ENCODE measurements around the gene FNDC3A.

FNDC3A gene

GRCh38 chr13:48975101-48975855 lies 434 bp upstream of the FNDC3A start:
- peak overlapping the region; percentile 99 for H3K27ac ChIP-seq (replicated peaks)
- peak in 1 of 2 experiments; percentile 70 for DNase-seq (ENCODE audit: low read depth in 1 of 2, low spot score in 1 of 2)
- no peaks in the 10 kb centered on the region for H3K27me3 ChIP-seq (ENCODE audit: insufficient read depth, poor library complexity, severe bottlenecking)
- peak overlapping the region; percentile 59 for H3K4me3 ChIP-seq (replicated peaks; ENCODE audit: insufficient read depth, low read length)
- no peak for TF ChIP-seq SPI1 (IDR thresholded peaks at IDR 0.05; ENCODE audit: borderline replicate concordance, low read depth)
- TF ChIP-seq POLR2AphosphoS5 (IDR thresholded peaks at IDR 0.05; ENCODE audit: low read depth): no peak; the same call in 1 of the 2 replicates
- TF ChIP-seq CTCF (IDR thresholded peaks at IDR 0.05; ENCODE audit: insufficient read depth, low read length): no peak
- peak; percentile 26; the same call in 1 of the 2 replicates for TF ChIP-seq GABPA (IDR thresholded peaks at IDR 0.05; ENCODE audit: low read depth)
- TF ChIP-seq REST (IDR thresholded peaks at IDR 0.05; ENCODE audit: insufficient replicate concordance, low read depth): no peak

- TF ChIP-seq GABPA (IDR thresholded peaks at IDR 0.05; ENCODE audit: low read depth): no peak
- no peak for TF ChIP-seq POLR2AphosphoS5 (IDR thresholded peaks at IDR 0.05; ENCODE audit: low read depth)
- TF ChIP-seq REST (IDR thresholded peaks at IDR 0.05; ENCODE audit: insufficient replicate concordance, low read depth): no peak
- TF ChIP-seq CTCF (IDR thresholded peaks at IDR 0.05; ENCODE audit: insufficient read depth, low read length): no peak
- TF ChIP-seq SPI1 (IDR thresholded peaks at IDR 0.05; ENCODE audit: borderline replicate concordance, low read depth): peak; percentile 56; the same call in 1 of the 2 replicates
- peak overlapping the region; percentile 99 for H3K27ac ChIP-seq (replicated peaks)
- peak overlapping the region; percentile 59 for H3K4me3 ChIP-seq (replicated peaks; ENCODE audit: insufficient read depth, low read length)
- peak in 1 of 2 experiments; percentile 34 for DNase-seq (ENCODE audit: low read depth in 1 of 2, low spot score in 1 of 2)
- H3K27me3 ChIP-seq (ENCODE audit: insufficient read depth, poor library complexity, severe bottlenecking): no peaks in the 10 kb centered on the region
Observed at GRCh38 chr13:48976576-48977285, 1.0 kb downstream of the FNDC3A start.

GRCh38 chr13:48977286-48977625 lies 1.5 kb downstream of the FNDC3A start:
- Histone ChIP-seq H3K27ac (replicated peaks) (peak overlapping the region; percentile 99), H3K27me3 (ENCODE audit: insufficient read depth, poor library complexity, severe bottlenecking) (no peaks in the 10 kb centered on the region), H3K4me3 (replicated peaks; ENCODE audit: insufficient read depth, low read length) (peak overlapping the region; percentile 59)
- no peak for DNase-seq (ENCODE audit: low read depth in 1 of 2, low spot score in 1 of 2)
- no peak for TF ChIP-seq SPI1 (IDR thresholded peaks at IDR 0.05; ENCODE audit: borderline replicate concordance, low read depth)
- no peak for TF ChIP-seq REST (IDR thresholded peaks at IDR 0.05; ENCODE audit: insufficient replicate concordance, low read depth)
- TF ChIP-seq CTCF (IDR thresholded peaks at IDR 0.05; ENCODE audit: insufficient read depth, low read length): no peak
- TF ChIP-seq GABPA (IDR thresholded peaks at IDR 0.05; ENCODE audit: low read depth): no peak
- TF ChIP-seq POLR2AphosphoS5 (IDR thresholded peaks at IDR 0.05; ENCODE audit: low read depth): no peak

Measured in HL-60 (cell line).